Ammon's horn (tissue), 1 donor: ENCODE data around the gene KLHL26.
A peak's percentile ranks its signal among the peaks of the same experiment; 100 is the strongest.

ENCODE experiments used
- DNase-seq: peaks from one replicate; pipeline ENCODE4 v3.0.0-alpha.2; 2016; ENCODE audit warnings: low spot score

The KLHL26 gene

GRCh38 chr19:18646535-18647370 lies 9.9 kb downstream of the KLHL26 start:
- no peak for DNase-seq

GRCh38 chr19:18647371-18647767 lies 10.5 kb downstream of the KLHL26 start:
- no peak for DNase-seq

- no peak for DNase-seq
Observed at GRCh38 chr19:18647807-18648206, 11.0 kb downstream of the KLHL26 start.

GRCh38 chr19:18648973-18649315 lies 12.1 kb downstream of the KLHL26 start:
- DNase-seq = no peak

- peak; percentile 71 for DNase-seq
Observed at GRCh38 chr19:18649371-18650020, 12.7 kb downstream of the KLHL26 start.

GRCh38 chr19:18650021-18650390 lies 13.2 kb downstream of the KLHL26 start:
- DNase-seq = no peak

GRCh38 chr19:18650468-18651041 lies 13.7 kb downstream of the KLHL26 start:
- DNase-seq = no peak

- no peak for DNase-seq
Observed at GRCh38 chr19:18651300-18651699, 14.5 kb downstream of the KLHL26 start.

- DNase-seq = no peak
Observed at GRCh38 chr19:18651733-18652132, 14.9 kb downstream of the KLHL26 start.

- DNase-seq = no peak
Observed at GRCh38 chr19:18653853-18654252, 17.0 kb downstream of the KLHL26 start.

- DNase-seq = no peak
Observed at GRCh38 chr19:18654469-18654868, 17.6 kb downstream of the KLHL26 start.

GRCh38 chr19:18655173-18655844 lies 18.5 kb downstream of the KLHL26 start:
- no peak for DNase-seq

- no peak for DNase-seq
Observed at GRCh38 chr19:18656337-18657086, 19.7 kb downstream of the KLHL26 start.

- no peak for DNase-seq
Observed at GRCh38 chr19:18657590-18658365, 20.9 kb downstream of the KLHL26 start.

GRCh38 chr19:18658366-18658855 lies 21.6 kb downstream of the KLHL26 start:
- no peak for DNase-seq

- no peak for DNase-seq
Observed at GRCh38 chr19:18659281-18660050, 22.6 kb downstream of the KLHL26 start.

- no peak for DNase-seq
Observed at GRCh38 chr19:18660051-18660910, 23.5 kb downstream of the KLHL26 start.

- no peak for DNase-seq
Observed at GRCh38 chr19:18660939-18661670, 24.3 kb downstream of the KLHL26 start.
